GM06990 (cell line): ENCODE data around the gene MTHFD1L.

ENCODE experiments used
- DNase-seq: peaks from one replicate; pipeline ENCODE4 v3.0.0-alpha.2; 2011; ENCODE audit not compliant: insufficient read length; ENCODE audit errors: extremely low read depth
- H3K27me3 ChIP-seq: replicated peaks from 2 replicates; pipeline ENCODE4 v1.6.0; 2011; ENCODE audit warnings: low read length; ENCODE audit not compliant: control insufficient read depth, insufficient read depth
- H3K36me3 ChIP-seq: 2 replicates; pipeline ENCODE4 v1.5.1; 2011; ENCODE audit warnings: low read length; ENCODE audit not compliant: control insufficient read depth, insufficient read depth
- H3K4me3 ChIP-seq: replicated peaks from 2 replicates; pipeline ENCODE4 v1.5.1; 2011; ENCODE audit warnings: low read depth, mild to moderate bottlenecking, control low read depth, low read length
- TF ChIP-seq, protein P1 (sequence below): IDR thresholded peaks from 2 replicates; pipeline ENCODE4 v1.5.1; 2011; ENCODE audit warnings: low read length, control low read depth, mild to moderate bottlenecking, inconsistent platforms; ENCODE audit not compliant: insufficient read depth, poor library complexity, severe bottlenecking

The MTHFD1L gene

DNA sequence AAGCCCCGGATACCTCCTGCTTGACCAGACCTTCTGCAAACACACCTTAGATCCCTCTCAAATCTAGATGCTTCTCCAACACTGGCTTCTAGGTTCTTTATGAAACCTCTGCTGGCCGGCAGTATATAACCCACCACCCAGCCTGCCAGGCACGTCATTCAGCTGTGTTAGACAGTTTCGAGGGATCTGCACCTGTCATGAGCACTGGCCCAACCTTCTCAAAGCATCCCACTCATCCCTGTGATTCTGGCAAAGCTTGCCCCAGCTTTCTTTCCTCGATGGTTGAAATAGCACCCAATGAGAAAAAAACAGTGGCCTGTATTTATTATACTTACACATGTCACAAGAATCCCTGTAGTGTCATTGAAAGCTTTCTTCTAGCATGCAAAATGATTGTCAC lies 157.8 kb downstream of the MTHFD1L start:
- TF ChIP-seq, protein P1, sequence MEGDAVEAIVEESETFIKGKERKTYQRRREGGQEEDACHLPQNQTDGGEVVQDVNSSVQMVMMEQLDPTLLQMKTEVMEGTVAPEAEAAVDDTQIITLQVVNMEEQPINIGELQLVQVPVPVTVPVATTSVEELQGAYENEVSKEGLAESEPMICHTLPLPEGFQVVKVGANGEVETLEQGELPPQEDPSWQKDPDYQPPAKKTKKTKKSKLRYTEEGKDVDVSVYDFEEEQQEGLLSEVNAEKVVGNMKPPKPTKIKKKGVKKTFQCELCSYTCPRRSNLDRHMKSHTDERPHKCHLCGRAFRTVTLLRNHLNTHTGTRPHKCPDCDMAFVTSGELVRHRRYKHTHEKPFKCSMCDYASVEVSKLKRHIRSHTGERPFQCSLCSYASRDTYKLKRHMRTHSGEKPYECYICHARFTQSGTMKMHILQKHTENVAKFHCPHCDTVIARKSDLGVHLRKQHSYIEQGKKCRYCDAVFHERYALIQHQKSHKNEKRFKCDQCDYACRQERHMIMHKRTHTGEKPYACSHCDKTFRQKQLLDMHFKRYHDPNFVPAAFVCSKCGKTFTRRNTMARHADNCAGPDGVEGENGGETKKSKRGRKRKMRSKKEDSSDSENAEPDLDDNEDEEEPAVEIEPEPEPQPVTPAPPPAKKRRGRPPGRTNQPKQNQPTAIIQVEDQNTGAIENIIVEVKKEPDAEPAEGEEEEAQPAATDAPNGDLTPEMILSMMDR = no peak
- no peak for DNase-seq
- Histone ChIP-seq H3K36me3 (peaks cover 2% of the 10 kb centered on the region), H3K4me3 (no peak overlapping the region), H3K27me3 (no peaks in the 10 kb centered on the region)

DNA sequence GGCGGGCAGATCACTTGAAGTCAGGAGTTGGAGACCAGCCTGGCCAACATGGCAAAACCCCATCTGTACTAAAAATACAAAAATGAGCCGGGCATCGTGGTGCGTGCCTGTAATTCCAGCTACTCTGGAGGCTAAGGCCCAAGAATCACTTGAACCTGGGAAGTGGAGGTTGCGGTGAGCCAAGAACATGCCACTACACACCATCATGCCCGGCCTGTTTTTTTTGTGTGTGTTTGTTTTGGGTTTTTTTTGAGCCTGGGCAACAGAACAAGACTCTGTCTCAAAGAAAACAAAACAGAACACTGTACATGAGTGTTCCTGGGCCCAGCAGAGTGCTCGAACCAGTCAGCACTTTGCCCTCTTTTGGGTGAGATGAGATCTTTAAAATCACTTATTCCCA lies 159.1 kb downstream of the MTHFD1L start:
- no peak for DNase-seq
- Histone ChIP-seq H3K27me3 (no peaks in the 10 kb centered on the region), H3K4me3 (no peak overlapping the region), H3K36me3 (no peaks in the 10 kb centered on the region; the same call in none of the 2 replicates)
- TF ChIP-seq, protein P1 = no peak

DNA sequence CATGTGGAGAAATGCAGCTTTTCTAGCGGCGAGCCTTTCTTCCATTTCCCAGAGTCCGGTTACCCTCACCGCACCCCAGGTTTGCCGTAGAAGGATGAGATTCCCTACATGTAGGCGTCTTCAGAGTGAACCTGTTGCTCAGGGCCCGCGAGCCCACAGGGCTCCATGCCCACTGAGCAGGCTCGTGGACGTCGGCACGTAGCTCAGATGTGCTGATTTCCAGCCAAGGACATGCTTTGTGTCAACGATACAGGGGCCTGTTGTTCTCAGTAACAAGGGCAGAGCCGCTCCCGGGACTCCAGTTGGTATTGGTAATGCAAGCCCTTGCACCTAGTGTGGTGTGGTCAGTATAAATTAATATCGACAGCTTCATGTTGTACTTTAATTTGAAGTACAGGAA lies 159.6 kb downstream of the MTHFD1L start:
- Histone ChIP-seq H3K4me3 (no peak overlapping the region), H3K27me3 (no peaks in the 10 kb centered on the region), H3K36me3 (no peaks in the 10 kb centered on the region; the same call in none of the 2 replicates)
- TF ChIP-seq, protein P1 = no peak
- no peak for DNase-seq

DNA sequence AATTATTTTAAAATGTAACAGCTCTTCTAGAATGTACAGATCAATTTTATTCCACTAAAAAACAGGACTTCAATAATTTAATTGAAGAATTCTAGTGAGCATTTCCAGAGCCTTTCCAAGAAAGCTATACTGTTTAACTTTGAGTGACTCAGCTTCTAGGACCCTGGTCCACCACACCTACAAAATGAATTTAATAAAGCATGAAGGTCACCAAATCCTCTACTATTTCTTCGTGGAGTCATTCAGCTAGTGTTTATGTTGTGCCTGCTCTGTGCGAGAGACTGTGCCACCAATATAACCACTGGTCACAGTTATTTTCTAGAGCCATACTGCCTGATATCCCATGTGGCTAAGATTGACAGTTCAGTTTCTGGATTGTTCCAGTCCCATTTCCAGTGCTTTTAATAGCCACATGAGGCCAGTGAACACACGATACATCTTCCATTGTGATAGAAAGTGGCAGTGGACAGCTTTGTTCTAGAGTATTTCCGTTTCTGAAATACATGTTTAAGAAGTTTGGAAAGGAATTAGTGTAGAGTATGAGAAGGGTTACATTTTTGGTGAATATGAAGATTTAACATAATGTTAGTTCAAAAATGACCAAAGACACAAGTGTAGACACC lies 160.7 kb downstream of the MTHFD1L start:
- no peaks in the 10 kb centered on the region for H3K27me3 ChIP-seq
- TF ChIP-seq, protein P1 = no peak
- DNase-seq = no peak
- no peak overlapping the region for H3K4me3 ChIP-seq
- no peaks in the 10 kb centered on the region; the same call in none of the 2 replicates for H3K36me3 ChIP-seq

DNA sequence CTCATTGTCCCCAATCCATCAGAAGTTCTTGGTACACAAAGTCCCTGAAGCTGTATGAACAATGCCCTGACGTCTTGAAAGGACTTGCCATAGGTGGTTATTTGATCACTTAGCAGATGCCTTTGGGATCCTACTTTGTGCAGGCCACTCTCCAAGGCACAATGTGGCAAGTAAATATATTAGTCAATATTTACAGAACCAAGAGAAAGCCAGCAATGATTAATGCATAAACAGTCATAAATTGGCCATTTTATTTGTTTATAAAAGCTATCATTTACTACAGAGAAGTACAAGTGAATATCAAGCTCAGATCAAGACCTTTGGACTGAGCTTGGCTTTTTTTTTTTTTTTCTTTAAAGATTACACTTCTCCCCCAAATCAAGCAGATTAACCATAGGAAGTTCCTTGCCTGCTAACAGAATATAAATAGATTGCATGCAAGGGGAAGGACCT lies 161.8 kb downstream of the MTHFD1L start:
- no peak for DNase-seq
- TF ChIP-seq, protein P1 = no peak
- Histone ChIP-seq H3K4me3 (no peak overlapping the region), H3K27me3 (no peaks in the 10 kb centered on the region), H3K36me3 (no peaks in the 10 kb centered on the region; the same call in none of the 2 replicates)
